Measurements from ENCODE around the gene CYBB. TPM values are rescaled to one million over a fixed set of nuclear protein-coding genes. Genes with fewer than 3 reads are reported as not detected.

Gene CYBB
- total and polyA plus RNA-seq, 4 donors: 16.2 to 110 (median 74.3) TPM

DNA sequence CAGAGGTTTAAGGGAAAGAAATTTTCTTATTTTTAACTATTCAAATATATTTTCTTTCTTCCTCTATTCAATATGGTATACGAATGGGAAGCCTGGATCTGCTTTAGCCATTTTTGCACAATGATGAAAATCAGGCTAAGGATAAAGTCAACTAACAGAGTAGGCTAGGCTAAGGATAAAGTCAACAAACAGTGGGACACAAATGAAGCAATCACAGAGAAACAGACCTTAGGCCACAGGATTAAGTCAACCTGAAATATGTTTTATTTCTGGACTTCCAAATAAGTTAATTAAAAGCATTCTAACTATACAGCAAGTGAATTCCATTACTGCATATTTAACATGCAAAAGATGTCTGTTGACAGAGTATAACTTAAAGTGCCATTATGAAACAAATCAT, 50.5 kb downstream of the CYBB start:
- DNase-seq (no peak), ATAC-seq (ENCODE audit: insufficient read depth, low FRiP score) (no peak)
- Histone ChIP-seq H3K36me3 (ENCODE audit: control insufficient read depth in 4 of 4, insufficient read depth in 4 of 4, low read length in 4 of 4) (no peaks in the 10 kb centered on the region), H3K9ac (ENCODE audit: insufficient read depth in 1 of 2, low read length in 2 of 2) (no peak overlapping the region), H3K9me3 (ENCODE audit: control insufficient read depth in 4 of 4, insufficient read depth in 3 of 4, low read length in 3 of 4) (no peaks in the 10 kb centered on the region), H3K27me3 (ENCODE audit: control insufficient read depth in 3 of 3, insufficient read depth in 3 of 3, low read length in 2 of 3) (peaks cover 0 to 20% (median 10%) of the 10 kb centered on the region in 3 donors), H3K27ac (ENCODE audit: low read depth in 1 of 2, low read length in 1 of 2) (no peak overlapping the region), H3K4me3 (no peak overlapping the region), H3K4me1 (ENCODE audit: control insufficient read depth in 5 of 5, insufficient read depth in 5 of 5, low read length in 5 of 5) (no peaks in the 10 kb centered on the region)
- TF ChIP-seq CTCF (IDR thresholded peaks at IDR 0.05; ENCODE audit: control extremely low read depth, extremely low read depth): no peak
- WGBS, 2 donors: 59 to 88% methylated on average over 1 of the region's 1 CpG

DNA sequence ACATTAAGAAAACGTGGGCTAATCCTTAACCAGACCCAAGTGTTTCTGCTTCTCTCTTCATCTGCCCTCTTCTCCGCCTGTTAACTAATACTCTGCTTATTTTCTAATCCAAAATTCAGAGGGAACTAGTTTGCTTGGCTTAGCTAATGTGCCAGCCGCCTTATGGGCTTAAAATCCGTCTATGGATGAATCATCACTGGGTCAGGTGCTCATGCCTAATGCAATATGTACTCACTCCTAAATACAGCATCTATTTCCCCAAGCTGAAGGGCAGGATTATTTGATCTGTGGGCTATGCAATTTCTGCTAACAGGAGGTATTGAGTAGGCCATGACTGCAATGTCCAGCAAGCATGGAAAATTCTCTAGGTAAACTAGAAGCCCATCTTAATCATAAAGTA, 55.1 kb downstream of the CYBB start:
- Histone ChIP-seq H3K4me3 (no peak overlapping the region), H3K4me1 (ENCODE audit: control insufficient read depth in 5 of 5, insufficient read depth in 5 of 5, low read length in 5 of 5) (no peaks in the 10 kb centered on the region), H3K27ac (ENCODE audit: low read depth in 1 of 2, low read length in 1 of 2) (no peak overlapping the region), H3K27me3 (ENCODE audit: control insufficient read depth in 3 of 3, insufficient read depth in 3 of 3, low read length in 2 of 3) (peaks cover 0 to 17% (median 8%) of the 10 kb centered on the region in 3 donors), H3K9me3 (ENCODE audit: control insufficient read depth in 4 of 4, insufficient read depth in 3 of 4, low read length in 3 of 4) (no peaks in the 10 kb centered on the region), H3K36me3 (ENCODE audit: control insufficient read depth in 4 of 4, insufficient read depth in 4 of 4, low read length in 4 of 4) (no peaks in the 10 kb centered on the region), H3K9ac (ENCODE audit: insufficient read depth in 1 of 2, low read length in 2 of 2) (no peak overlapping the region)
- ATAC-seq (ENCODE audit: insufficient read depth, low FRiP score): no peak
- TF ChIP-seq CTCF (IDR thresholded peaks at IDR 0.05; ENCODE audit: control extremely low read depth, extremely low read depth): no peak
- DNase-seq: no peak
- WGBS, 2 donors: 61 to 91% methylated on average over 4 of the region's 4 CpGs

GRCh38 chrX:37840931-37841330, 61.1 kb downstream of the CYBB start:
- Histone ChIP-seq H3K27ac (ENCODE audit: low read depth in 1 of 2, low read length in 1 of 2) (no peak overlapping the region), H3K4me1 (ENCODE audit: control insufficient read depth in 5 of 5, insufficient read depth in 5 of 5, low read length in 5 of 5) (peaks cover 0 to 5% (median 0%) of the 10 kb centered on the region in 5 donors), H3K9me3 (ENCODE audit: control insufficient read depth in 4 of 4, insufficient read depth in 3 of 4, low read length in 3 of 4) (no peaks in the 10 kb centered on the region), H3K36me3 (ENCODE audit: control insufficient read depth in 4 of 4, insufficient read depth in 4 of 4, low read length in 4 of 4) (peaks cover 0 to 4% (median 0%) of the 10 kb centered on the region in 4 donors), H3K27me3 (ENCODE audit: control insufficient read depth in 3 of 3, insufficient read depth in 3 of 3, low read length in 2 of 3) (peaks cover 0 to 13% (median 0%) of the 10 kb centered on the region in 3 donors), H3K9ac (ENCODE audit: insufficient read depth in 1 of 2, low read length in 2 of 2) (no peak overlapping the region), H3K4me3 (no peak overlapping the region)
- 82 to 98% methylated on average over 3 of the region's 3 CpGs for WGBS, 2 donors
- no peak for TF ChIP-seq CTCF (IDR thresholded peaks at IDR 0.05; ENCODE audit: control extremely low read depth, extremely low read depth)
- DNase-seq (no peak), ATAC-seq (ENCODE audit: insufficient read depth, low FRiP score) (no peak)

GRCh38 chrX:37844622-37845021, 64.8 kb downstream of the CYBB start:
- peaks cover 0 to 4% (median 0%) of the 10 kb centered on the region in 4 donors for H3K36me3 ChIP-seq (ENCODE audit: control insufficient read depth in 4 of 4, insufficient read depth in 4 of 4, low read length in 4 of 4)
- DNase-seq (no peak), ATAC-seq (ENCODE audit: insufficient read depth, low FRiP score) (no peak)
- peaks cover 0 to 13% (median 0%) of the 10 kb centered on the region in 3 donors for H3K27me3 ChIP-seq (ENCODE audit: control insufficient read depth in 3 of 3, insufficient read depth in 3 of 3, low read length in 2 of 3)
- H3K9me3 ChIP-seq (ENCODE audit: control insufficient read depth in 4 of 4, insufficient read depth in 3 of 4, low read length in 3 of 4): no peaks in the 10 kb centered on the region
- no peak overlapping the region for H3K4me3 ChIP-seq
- H3K9ac ChIP-seq (ENCODE audit: insufficient read depth in 1 of 2, low read length in 2 of 2): no peak overlapping the region
- H3K27ac ChIP-seq (ENCODE audit: low read depth in 1 of 2, low read length in 1 of 2): no peak overlapping the region
- peaks cover 0 to 5% (median 0%) of the 10 kb centered on the region in 5 donors for H3K4me1 ChIP-seq (ENCODE audit: control insufficient read depth in 5 of 5, insufficient read depth in 5 of 5, low read length in 5 of 5)
- TF ChIP-seq CTCF (IDR thresholded peaks at IDR 0.05; ENCODE audit: control extremely low read depth, extremely low read depth): no peak

Data from lung (tissue), 12 donors.